GM18873 (cell line): Measurements from ENCODE around the gene CERS4.
"Not testable (repeated sequence)": the region's sequence is repeated elsewhere in the genome, so short reads cannot be mapped to it uniquely, and the experiment has no call there.

Experiments
- ATAC-seq: cut with Tn5 transposase; IDR thresholded peaks from one replicate; pipeline ENCODE4 v1.9.1; 2021; ENCODE audit warnings: mild to moderate bottlenecking, moderate library complexity, moderate number of reproducible peaks; ENCODE audit not compliant: unreplicated experiment, low FRiP score

CERS4 gene, protein sequence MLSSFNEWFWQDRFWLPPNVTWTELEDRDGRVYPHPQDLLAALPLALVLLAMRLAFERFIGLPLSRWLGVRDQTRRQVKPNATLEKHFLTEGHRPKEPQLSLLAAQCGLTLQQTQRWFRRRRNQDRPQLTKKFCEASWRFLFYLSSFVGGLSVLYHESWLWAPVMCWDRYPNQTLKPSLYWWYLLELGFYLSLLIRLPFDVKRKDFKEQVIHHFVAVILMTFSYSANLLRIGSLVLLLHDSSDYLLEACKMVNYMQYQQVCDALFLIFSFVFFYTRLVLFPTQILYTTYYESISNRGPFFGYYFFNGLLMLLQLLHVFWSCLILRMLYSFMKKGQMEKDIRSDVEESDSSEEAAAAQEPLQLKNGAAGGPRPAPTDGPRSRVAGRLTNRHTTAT

DNA sequence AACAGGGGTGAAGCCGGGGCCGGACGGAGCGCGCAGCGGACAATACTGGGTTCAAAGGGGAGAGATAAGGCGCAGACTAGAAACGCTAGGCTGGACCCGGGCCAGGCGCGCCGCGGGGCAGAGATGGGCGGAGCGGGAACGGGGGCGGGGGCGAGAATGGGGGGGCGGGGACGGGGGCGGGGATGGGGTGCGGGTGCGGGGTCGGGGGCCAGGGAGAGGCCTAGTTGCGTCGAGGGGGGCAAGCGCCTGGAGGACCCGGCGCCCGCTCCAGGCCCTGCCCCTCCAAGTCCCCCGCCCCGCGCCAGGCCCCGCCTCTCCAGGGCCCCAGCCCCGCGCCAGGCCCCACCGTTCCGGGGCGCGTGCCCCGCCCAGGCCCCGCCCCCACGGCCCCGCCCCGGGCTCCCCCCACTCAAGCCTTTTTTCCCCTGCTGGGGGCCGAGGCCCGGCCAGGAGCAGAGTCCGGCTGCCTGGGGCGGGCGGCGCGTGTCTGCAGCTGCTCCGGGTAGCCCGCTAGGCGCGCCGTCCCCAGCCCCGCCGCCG, at the start of gene CERS4:
CERS4 (plus strand) TSS at position 449 of the 540 bp plus-strand sequence. CDS start 41,707 bp downstream, outside the sequence.
- ATAC-seq = no peak

DNA sequence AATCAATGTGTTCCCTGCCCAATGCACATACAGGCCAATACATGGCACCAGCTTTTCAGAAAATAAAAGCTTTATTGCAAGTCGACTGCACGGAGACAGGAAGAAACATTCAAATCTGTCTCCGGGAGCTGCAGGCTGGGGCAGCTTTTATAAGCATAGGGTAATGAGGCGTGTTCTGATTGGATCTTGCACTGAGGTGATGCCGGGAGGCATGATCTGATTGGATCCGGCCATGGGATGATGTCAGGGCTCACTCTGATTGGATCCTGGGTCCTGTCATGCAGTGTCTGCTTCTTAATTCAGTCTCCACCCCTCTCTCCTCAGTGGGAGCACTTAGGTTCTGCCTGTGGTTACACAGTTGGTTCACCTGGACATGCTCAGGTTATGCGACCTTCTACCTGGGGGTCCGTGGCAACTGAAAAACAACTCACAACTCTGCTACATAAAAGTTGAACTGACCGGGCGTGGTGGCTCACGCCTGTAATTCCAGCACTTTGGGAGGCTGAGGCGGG, 48.0 kb upstream of the CERS4 start:
- no peak for ATAC-seq

GRCh38 chr19:8163759-8164158, 45.4 kb upstream of the CERS4 start:
- ATAC-seq = no peak

DNA sequence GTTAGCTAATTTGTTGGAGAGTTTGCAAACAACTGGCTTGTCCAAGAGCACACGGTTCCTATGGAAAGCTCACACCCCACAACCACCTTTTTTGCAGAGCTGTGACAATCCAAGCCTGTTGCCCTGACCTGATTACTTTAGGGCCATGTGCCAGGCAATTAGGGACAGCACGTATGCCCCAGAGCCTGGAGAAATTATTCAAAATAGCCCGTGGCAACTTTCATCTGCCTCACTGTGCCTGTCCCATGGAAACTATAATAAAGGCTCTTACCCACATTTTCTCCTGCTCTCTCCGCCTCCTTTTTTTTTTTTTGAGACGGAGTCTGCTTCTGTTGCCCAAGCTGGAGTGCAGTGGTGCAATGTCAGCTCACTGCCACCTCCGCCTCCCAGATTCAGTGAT, 41.2 kb upstream of the CERS4 start:
- ATAC-seq = no peak

DNA sequence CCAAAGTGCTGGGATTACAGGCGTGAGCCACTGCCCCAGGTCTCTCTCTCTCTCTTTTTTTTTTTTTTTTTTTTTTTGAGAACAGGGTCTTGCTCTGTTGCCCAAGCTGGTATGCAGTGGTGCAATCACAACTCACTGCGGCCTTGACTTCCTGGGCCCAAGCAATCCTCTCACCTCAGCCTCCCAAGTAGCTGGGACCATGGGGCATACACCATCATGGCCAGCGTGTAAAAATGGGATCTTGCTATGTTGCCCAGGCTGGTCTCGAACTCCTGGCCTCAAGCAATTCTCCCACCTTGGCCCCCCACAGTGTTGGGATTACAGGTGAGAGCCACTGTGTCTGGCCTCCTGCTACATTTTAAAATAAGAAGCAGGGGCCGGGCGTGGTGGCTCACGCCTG, 40.6 kb upstream of the CERS4 start:
- no peak for ATAC-seq

- no peak for ATAC-seq
These were observed 34.5 kb upstream of the CERS4 start for GRCh38 chr19:8174706-8175105.

DNA sequence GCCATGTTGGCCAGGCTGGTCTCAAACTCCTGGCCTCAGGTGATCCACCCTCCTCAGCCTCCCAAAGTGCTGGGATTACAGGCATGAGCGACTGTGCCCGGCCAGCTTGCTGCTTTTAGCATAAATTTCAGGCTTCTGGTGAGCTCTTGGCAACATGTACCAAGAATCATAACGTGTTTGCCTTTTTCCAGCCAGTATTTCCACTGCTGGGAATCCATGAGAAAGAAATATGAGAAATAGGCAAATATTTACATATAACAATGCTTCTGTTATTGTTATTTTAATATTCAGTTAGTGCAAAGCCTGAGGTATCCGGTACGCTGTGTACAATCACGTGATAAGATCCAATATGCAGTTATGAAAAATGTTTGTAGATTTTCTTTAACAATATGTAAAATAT, 29.2 kb upstream of the CERS4 start:
- ATAC-seq = no peak

GRCh38 chr19:8184274-8184673, 24.9 kb upstream of the CERS4 start:
- ATAC-seq = no peak

- ATAC-seq = no peak
These were observed 23.7 kb upstream of the CERS4 start for GRCh38 chr19:8185343-8186068.

DNA sequence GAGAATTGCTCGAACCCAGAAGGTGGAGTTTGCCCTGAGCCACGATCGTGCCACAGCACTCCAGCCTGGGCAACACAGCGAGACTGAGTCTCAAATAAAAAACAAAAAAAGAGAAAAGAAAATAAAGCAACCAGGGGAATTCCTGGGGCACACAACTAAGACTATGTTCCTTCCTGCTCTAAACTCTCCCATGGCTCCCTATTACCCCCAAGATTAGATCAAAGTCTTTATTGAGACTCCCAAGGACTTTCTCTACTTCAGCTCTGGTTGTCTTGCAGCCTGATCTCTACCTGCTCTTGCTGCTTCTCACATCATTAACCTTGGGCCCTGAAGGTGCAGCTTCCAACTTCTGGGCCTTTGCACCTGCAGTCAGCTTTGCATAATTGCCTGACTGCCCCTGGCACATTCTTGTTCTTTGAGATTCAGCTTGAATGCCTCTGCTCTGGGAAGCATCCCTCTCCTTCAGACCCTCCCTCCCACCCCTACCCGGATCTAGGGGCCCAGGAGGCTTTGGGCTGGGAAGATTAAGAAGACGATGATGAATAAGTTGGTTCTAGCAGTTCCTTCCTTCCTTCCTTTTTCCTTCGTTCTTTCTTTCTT, 16.8 kb upstream of the CERS4 start:
- no peak for ATAC-seq

DNA sequence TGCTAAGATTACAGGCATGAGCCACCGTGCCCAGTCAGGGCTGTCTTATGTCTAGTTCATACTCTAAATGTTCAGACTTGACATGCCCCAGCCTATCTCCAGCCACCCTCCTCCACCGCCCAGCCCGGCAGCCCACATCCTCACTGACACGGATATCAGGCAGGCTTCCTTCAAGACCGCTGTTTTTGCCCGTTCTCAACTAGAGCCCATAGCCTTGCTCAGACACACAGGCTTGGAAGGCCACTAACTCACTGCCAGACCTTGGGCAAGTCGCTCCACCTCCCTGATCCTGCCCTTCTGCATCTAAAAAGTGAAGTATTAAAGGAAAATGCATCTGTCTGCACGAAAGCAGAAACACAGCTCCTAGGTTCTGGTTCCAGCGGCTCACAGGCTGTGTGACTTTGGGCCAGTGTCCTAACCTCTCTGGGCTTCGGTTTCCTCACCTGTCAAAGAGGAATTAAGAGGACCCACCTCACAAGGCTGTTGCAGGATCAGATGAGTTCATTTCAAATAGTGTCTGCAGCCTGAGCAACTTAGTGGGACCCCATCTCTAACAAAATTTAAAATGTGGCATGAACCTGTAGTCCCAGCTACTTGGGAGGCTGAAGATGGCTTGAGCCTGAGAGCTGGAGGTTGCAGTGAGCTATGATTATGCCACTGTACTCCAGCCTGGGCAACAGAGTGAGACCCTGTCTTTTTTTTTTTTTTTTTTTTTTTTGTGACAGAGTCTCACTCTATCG, 14.5 kb upstream of the CERS4 start:
- ATAC-seq = no peak

- ATAC-seq = no peak
These were observed 12.8 kb upstream of the CERS4 start for GRCh38 chr19:8196271-8196927.

GRCh38 chr19:8203288-8204120, 5.7 kb upstream of the CERS4 start:
- ATAC-seq = not testable (repeated sequence)

DNA sequence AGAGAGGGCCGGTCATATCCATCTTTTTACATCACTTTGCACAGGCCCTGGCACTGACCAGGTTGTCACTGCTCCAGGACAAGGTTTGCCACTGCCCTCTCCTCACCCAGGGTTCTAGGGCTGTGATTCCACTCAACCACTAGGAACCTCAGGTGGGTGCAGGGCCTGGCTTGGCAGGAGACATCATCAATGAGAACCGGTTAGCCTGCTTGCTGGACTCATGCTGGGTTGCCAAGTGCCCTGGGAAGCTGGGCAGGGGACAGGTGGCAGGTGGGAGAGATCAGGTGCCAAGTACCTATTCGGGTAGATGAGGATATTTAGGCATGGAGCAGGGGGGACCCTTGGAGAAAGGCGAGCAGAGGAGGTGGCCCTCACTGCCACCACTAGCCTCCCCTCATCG, 4.2 kb upstream of the CERS4 start:
- ATAC-seq = no peak

GRCh38 chr19:8206147-8207087, 2.8 kb upstream of the CERS4 start:
- no peak for ATAC-seq

GRCh38 chr19:8207326-8207725, 1.8 kb upstream of the CERS4 start:
- ATAC-seq = not testable (repeated sequence)

GRCh38 chr19:8208119-8208921, 850 bp upstream of the CERS4 start:
- no peak for ATAC-seq
